ENCODE results near the gene SLC27A6.
A peak's percentile ranks its signal among the peaks of the same experiment; 100 is the strongest.

SLC27A6 gene

DNA sequence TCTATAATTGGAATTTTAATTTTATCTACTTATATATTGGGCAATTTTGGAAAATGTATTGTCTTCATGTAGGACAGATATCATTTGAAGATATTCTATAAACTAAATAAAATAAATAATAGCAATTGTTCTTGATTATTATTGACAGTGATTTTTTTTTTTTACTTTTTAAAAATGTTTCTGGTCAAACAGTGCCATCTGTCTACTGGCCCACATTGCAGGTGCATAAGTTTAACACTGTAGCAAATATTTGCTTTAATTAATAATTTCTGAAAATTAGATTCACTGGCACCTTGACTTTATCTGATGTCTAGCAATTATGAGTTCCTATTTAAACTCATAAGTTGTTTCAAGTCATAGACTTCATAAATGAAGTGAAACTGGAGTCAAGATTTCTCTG, 88.2 kb downstream of the SLC27A6 start:
- TF ChIP-seq, protein P1, sequence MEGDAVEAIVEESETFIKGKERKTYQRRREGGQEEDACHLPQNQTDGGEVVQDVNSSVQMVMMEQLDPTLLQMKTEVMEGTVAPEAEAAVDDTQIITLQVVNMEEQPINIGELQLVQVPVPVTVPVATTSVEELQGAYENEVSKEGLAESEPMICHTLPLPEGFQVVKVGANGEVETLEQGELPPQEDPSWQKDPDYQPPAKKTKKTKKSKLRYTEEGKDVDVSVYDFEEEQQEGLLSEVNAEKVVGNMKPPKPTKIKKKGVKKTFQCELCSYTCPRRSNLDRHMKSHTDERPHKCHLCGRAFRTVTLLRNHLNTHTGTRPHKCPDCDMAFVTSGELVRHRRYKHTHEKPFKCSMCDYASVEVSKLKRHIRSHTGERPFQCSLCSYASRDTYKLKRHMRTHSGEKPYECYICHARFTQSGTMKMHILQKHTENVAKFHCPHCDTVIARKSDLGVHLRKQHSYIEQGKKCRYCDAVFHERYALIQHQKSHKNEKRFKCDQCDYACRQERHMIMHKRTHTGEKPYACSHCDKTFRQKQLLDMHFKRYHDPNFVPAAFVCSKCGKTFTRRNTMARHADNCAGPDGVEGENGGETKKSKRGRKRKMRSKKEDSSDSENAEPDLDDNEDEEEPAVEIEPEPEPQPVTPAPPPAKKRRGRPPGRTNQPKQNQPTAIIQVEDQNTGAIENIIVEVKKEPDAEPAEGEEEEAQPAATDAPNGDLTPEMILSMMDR (IDR thresholded peaks at IDR 0.05; ENCODE audit: low read depth, low read length) = peak; percentile 1
- no peak for DNase-seq (ENCODE audit: low read depth, low spot score)
- in situ Hi-C loops (cut with HindIII; ENCODE audit: low sequenced_read_pairs) = no loop called here
- H3K4me3 ChIP-seq (ENCODE audit: low read depth, low read length) = no peak overlapping the region

GRCh38 chr5:129057329-129057728, 92.0 kb downstream of the SLC27A6 start:
- TF ChIP-seq, protein P1 (IDR thresholded peaks at IDR 0.05; ENCODE audit: low read depth, low read length) = no peak
- no peak overlapping the region for H3K4me3 ChIP-seq (ENCODE audit: low read depth, low read length)
- in situ Hi-C loops (cut with HindIII; ENCODE audit: low sequenced_read_pairs) = no loop called here
- DNase-seq (ENCODE audit: low read depth, low spot score) = no peak

DNA sequence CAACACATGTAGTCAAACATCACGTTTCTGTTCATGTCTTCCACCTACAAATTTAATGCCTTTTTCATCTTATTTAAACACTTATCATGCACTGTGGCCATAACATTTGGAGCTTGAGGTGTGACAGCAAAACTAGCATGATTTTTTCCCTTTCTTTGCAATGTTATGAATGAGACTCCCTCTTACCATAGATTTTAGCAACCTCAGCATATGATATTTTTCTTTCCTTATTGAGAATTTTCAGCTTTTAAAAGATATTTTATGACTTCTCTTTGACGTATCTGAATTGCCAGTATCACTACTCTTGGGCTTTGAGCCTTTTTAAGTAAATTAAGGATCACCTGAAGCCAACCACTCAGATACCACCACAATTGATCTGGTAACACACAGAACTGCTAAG, 96.6 kb downstream of the SLC27A6 start:
- TF ChIP-seq, protein P1 (IDR thresholded peaks at IDR 0.05; ENCODE audit: low read depth, low read length) = no peak
- no peak for DNase-seq (ENCODE audit: low read depth, low spot score)
- H3K4me3 ChIP-seq (ENCODE audit: low read depth, low read length) = no peak overlapping the region
- in situ Hi-C loops (cut with HindIII; ENCODE audit: low sequenced_read_pairs) = no loop called here

GRCh38 chr5:129063483-129064113, 98.3 kb downstream of the SLC27A6 start:
- TF ChIP-seq, protein P1 (IDR thresholded peaks at IDR 0.05; ENCODE audit: low read depth, low read length) = no peak
- H3K4me3 ChIP-seq (ENCODE audit: low read depth, low read length) = no peak overlapping the region
- in situ Hi-C loops (cut with HindIII; ENCODE audit: low sequenced_read_pairs) = no loop called here
- peak; percentile 46 for DNase-seq (ENCODE audit: low read depth, low spot score)

DNA sequence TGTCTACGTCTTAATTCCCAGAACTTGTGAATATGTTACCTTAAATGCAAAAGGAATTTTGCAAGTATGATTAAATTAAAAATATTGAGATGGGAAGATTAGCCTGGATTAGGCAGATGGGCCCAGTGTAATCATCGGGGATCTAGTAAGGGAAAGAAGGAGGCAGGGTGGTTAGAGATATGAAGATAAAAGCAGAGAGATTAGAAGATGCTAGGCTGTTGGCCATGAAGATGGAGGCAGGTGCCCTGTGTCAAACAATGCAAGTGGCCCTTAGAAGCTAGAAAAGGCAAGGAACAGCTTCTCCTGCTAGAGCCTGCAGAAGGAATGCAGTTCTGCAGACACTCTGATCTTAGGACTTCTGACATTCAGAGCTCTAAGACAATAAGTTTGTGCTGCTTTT, 100.4 kb downstream of the SLC27A6 start:
- H3K4me3 ChIP-seq (ENCODE audit: low read depth, low read length) = no peak overlapping the region
- TF ChIP-seq, protein P1 (IDR thresholded peaks at IDR 0.05; ENCODE audit: low read depth, low read length) = no peak
- DNase-seq (ENCODE audit: low read depth, low spot score) = no peak
- in situ Hi-C loops (cut with HindIII; ENCODE audit: low sequenced_read_pairs) = no loop called here

- in situ Hi-C loops (cut with HindIII; ENCODE audit: low sequenced_read_pairs) = no loop called here
- no peak for DNase-seq (ENCODE audit: low read depth, low spot score)
- TF ChIP-seq, protein P1 (IDR thresholded peaks at IDR 0.05; ENCODE audit: low read depth, low read length) = no peak
- no peak overlapping the region for H3K4me3 ChIP-seq (ENCODE audit: low read depth, low read length)
Observed at GRCh38 chr5:129067745-129068144, 102.5 kb downstream of the SLC27A6 start.
